NCI-H2227 (cell line): Measurements from ENCODE around the gene PI16.

Experiments used
- DNase-seq: peaks from one replicate; lab custom pipeline; 2025; ENCODE audit not compliant: unreplicated experiment; lab: John Stamatoyannopoulos, UW

PI16 gene

DNA sequence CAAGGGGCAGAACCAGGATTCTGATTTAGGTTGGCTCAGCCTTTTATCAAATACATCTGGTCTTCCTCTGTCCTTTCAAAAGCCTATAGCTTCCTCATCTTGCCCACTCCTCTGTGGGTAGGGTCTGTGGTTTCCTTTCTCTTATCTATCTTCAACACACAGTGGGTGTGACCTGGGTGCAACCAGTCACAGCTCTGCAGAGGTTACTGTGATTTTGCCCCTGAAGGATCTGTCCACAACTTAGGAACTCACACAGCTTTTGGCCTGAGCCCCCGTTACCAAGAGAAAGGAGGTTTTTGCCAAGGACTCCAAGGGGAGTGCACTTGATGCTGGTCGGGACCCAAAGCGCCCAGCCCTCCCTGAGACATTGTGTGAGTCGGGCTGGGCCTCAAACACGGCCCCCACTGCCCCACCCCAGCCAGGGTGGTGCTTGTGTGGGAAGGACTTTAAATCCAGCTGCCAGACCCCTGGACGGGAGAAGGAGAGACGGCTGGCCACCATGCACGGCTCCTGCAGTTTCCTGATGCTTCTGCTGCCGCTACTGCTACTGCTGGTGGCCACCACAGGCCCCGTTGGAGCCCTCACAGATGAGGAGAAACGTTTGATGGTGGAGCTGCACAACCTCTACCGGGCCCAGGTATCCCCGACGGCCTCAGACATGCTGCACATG, at the start of gene PI16:
Gene PI16, plus strand, starts transcription at position 477 of the 670 bp plus-strand sequence. Its CDS starts 23 bp downstream, at position 500.
- DNase-seq: no peak

GRCh38 chr6:36904851-36905393, 49.6 kb upstream of the PI16 start:
- no peak for DNase-seq

DNA sequence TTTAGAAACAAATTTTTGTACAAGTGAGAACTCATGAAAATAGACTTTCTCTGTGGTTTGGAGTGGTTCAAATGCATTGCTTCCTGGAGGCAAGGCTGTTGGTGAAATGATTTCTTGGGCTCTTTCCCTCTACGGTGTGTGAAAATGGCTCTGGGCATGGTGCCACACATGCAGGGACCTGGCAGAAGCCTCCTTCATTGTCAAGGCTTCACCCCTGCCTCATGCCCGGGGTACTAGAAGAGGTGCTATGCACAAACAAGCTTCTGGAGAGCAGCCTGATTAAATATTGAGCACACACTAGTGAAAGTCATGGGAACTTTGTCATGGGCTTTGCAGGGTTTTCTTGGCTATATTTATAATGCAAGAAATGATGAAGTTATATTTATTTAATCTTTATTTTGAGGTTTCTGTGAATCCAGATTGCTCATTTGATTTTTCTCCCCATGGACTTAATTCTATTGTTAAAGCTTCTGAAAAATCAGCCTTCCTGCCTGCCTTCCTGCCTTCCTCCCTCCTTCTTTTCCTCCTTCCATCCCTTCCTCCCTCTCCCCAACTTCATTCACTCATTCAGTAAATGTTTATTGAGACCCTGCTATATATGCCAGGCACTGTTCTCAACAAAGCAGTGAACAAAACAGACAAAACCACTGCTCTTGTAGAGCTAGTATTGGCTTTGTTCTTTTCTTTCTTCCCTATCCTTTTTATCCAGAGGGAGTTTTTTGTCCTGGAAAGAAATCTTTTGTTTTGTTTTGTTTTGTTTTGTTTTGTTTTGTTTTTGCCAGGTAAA, 47.8 kb upstream of the PI16 start:
- no peak for DNase-seq

- DNase-seq: no peak
Observed at GRCh38 chr6:36907781-36908180, 46.8 kb upstream of the PI16 start.

- DNase-seq: no peak
Observed at GRCh38 chr6:36908747-36909146, 45.8 kb upstream of the PI16 start.

DNA sequence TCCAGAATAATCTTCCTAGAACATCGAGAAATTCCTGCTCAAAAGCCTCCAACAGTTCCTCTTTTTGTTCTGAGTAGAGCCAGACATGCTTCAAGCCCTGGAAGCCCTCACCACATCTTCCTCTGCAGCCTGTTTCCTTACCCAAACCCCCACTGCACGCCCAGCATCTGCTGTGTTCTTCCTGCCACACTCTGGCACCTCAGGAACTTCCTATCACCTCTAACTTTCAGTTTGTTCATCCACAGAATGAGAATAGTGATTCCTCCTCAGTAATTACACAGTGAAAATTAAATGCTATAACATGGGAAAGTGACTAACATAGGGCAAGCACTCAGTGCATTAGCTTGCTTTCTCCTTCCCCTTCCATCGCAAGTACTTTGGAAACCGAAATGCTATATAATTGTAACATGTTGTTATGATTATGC, 42.5 kb upstream of the PI16 start:
- DNase-seq: no peak

- no peak for DNase-seq
Observed at GRCh38 chr6:36912586-36912985, 42.0 kb upstream of the PI16 start.

GRCh38 chr6:36913082-36913481, 41.5 kb upstream of the PI16 start:
- DNase-seq: no peak

DNA sequence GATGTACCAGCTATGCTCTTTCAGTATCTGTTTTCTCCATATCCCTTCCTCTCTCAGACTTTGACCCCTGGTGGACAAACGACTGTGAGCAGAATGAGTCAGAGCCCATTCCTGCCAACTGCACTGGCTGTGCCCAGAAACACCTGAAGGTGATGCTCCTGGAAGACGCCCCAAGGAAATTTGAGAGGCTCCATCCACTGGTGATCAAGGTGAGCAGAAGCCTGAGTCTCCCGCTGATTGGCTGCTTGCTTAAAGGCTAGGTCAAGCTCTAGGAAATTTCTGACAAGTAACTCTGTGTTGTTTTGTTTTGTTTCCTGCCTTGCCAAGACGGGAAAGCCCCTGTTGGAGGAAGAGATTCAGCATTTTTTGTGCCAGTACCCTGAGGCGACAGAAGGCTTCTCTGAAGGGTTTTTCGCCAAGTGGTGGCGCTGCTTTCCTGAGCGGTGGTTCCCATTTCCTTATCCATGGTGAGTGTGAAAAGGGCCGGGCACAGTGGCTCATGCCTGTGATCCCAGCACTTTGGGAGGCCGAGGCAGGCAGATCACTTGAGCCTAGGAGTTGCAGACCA, 40.2 kb upstream of the PI16 start:
- DNase-seq: no peak

DNA sequence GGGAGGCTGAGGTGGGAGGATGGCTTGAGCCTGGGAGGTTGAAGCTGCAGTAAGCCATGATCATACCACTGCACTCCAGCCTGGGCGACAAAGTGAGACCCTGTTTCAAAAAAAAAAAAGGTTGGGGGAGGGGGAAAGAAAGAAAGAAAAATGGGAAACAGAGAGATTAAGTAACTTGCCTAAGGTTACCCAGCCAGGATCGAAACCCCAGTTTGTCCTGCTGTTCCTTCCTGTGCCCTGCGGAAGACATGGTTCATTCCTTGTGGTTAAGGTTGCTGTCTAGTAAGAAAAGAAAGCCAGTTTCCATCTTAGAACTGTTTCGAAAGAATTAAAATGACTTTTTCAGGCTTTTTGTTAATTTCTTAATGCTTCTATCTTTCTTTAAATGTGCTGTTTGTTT, 38.9 kb upstream of the PI16 start:
- DNase-seq: no peak

DNA sequence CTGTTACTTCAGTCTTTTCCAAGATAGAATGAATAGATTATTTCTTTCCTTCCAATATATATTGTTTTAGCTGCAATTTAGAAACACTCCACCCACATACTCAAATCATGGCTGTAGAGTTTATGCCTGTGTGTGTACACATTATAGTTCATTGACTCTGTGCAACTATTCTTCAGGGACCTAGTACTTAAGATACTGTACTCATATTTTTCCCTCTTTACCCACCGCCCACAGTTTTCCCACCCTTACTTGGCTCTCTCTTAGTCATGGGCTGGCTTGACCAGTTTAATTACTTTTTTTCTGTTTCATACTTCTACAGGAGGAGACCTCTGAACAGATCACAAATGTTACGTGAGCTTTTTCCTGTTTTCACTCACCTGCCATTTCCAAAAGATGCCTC, 38.4 kb upstream of the PI16 start:
- no peak for DNase-seq

DNA sequence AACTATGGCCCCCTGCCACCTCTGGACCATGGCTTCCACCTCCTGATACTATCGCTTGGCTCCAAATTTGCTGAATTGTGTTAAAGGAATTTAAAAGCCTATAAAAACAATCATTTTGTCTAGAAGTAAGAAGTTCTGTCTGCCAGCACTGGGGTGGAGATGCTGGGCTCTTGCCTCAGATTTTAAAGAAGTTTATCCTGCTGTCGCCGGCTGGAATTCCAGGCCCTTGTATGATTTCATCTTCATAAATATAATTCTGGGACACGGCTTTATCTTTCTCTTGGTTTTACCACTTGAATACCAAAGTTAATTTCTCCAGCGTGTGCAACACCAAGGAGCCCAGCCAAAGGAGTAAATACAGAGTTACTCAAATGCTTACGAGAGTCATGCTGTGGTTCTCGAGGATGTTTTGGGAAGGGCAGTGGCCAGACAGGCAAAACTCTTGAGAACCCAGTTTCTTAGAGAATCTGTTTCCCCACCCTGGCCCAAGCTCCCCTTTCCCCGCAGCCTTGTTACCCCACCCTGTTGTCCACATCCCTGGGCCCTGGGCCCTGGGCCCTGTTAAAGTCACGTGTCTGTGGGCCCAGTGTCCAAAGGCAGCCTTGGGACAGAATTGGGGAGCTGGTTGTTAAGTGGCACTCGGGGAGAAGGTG, 36.9 kb upstream of the PI16 start:
- no peak for DNase-seq

DNA sequence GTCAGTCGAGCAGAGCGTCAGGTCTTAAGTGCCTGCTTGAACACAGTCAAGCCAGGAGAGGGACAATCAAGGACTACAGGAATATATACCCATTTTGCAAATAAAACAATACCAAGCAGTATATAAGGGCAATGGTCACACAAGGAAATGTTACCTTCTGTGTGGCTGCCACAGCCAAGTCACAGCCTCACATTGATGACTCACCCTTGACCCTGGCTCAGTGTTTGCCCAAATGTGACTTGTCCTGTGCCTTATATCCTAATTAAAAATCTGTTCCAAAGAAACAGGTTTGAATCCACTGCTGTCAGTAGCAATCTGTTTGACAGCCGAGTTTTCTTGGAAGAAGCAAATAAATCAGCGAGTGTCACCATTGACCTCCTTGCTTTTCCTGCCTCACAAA, 34.5 kb upstream of the PI16 start:
- no peak for DNase-seq

DNA sequence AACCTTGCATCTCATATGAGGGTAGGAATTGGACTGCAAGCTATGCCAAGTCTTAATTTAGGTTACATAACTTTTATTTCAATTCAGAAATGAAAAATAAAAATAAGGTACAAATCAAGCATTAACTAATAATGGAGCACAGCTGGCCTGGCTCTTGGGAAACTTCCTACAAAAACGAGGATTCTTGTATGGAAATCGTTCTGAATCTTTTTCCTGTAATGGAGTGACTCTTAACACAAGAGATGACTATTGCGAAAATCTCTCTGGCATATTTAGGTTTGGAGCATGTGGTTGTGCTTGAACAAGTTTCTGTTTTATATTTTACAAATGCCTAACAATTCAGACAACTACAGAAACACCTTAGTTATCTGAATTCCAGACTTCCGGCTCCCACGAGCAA, 34.0 kb upstream of the PI16 start:
- no peak for DNase-seq

- no peak for DNase-seq
Observed at GRCh38 chr6:36924131-36924530, 30.4 kb upstream of the PI16 start.

DNA sequence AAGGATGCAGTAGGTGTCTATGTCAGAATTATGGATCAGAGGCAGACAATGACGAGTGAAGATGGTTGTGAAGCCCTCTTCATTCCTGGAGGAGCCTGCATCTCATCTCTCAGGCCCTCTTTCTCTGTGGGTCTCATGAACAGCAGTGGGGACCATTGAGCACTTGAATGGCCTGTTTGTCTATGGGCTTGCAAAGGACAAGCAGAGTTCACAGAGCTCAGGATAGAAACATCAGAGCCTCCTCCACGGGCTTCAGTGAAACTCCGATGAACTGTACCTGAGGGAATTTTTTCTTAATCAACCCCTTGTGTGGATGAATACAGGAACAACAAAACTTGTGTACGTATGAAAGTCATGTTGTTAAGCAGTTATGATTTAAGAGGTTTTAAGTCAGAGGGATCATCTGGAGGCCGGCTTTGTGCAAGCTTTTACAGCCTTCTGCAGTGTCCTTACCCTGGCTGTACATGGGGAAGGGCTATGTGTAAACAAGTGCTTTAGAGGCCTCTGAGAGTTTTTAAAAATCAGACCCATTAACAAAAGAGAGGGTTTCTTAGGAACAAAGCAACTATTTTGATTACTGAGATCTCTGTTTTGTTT, 29.7 kb upstream of the PI16 start:
- DNase-seq: no peak

DNA sequence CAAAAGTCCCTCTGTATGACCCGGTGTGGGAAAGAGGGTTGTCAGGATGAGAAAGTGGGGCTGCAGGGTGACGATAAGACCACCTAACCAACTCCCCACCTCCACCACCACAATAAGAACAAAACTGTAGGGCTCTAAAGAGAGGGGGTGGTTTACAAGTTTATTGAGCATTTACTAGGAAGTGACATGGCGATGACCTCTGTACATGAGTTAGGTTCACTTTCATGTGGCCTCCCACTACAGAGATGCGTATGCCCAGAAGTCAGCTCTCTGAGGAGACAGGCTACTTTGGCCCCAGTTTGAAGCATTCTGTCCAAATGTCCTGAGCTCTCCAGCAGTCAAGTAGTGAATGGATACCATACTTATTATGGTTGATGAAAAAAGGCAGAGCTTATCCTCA, 28.7 kb upstream of the PI16 start:
- DNase-seq: no peak

GRCh38 chr6:36926708-36927513, 27.6 kb upstream of the PI16 start:
- no peak for DNase-seq

DNA sequence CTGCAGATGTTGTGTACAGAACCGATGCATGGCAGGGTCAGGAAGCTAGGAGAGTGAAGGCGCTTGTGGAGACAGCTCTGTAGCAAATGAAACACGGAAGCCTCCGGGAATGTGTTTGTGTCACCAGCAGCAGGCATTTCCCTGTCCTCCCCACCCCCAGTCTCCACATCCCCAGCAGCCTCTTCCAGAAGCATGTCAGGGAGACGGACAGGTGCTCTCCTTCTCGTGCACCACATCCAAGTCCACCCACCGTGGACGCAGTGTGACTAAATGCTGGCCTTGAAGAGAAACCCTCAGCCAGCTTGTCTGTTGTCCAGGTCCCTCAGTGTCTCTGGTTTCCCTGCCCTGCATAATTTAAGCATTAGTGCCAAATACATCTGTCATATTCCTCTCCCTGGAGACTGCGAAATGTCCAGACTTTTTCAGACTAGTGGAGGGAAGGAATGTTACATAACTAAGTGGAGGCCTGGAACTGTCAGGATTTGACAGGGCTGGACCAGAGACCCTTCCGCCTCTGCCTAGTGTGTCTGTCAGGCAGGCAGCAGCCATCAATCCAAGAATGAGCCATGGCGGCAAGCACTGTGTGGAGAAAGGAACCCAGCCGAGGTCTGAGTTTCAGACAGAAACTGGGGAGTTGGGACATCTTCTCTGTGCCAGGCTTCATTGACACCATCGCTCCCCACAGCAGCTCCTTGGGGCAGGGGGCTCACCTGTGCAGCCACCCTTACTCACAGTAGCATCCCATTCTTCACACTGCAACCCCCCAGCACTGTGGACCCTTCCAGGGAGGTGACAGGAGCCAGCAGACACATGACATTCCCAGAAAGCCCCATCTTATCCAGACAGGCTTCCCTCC, 26.6 kb upstream of the PI16 start:
- DNase-seq: no peak
